OCI-LY1 (cell line): Measurements from ENCODE around the gene CCDC8.

Experiments used
- H2AFZ ChIP-seq: fragments of 200-600 bp; sonication (generic), shearing (Covaris generic); 2 replicates; pipeline ENCODE4 v1.6.0; 2014; ENCODE audit warnings: antibody characterized with exemption, mild to moderate bottlenecking, low read length
- H3F3A ChIP-seq: fragments of 200-600 bp; sonication (generic), shearing (Covaris generic); 2 replicates; pipeline ENCODE4 v1.6.0; 2014; ENCODE audit warnings: mild to moderate bottlenecking, antibody characterized with exemption, low read length, moderate library complexity; ENCODE audit not compliant: insufficient read depth
- H3K27ac ChIP-seq: fragments of 200-600 bp; sonication (generic); 2 replicates; pipeline ENCODE4 v1.5.1; 2014; ENCODE audit warnings: low read length, mixed run types, mild to moderate bottlenecking, low read depth; ENCODE audit not compliant: poor library complexity, severe bottlenecking
- H3K27me3 ChIP-seq: fragments of 200-600 bp; sonication (generic); 2 replicates; pipeline ENCODE4 v1.6.0; 2014; ENCODE audit warnings: antibody characterized with exemption, mild to moderate bottlenecking, low read length, moderate library complexity; ENCODE audit not compliant: insufficient read depth
- H3K36me3 ChIP-seq: fragments of 200-600 bp; sonication (generic); 2 replicates; pipeline ENCODE4 v1.6.1; 2014; ENCODE audit warnings: mild to moderate bottlenecking, antibody characterized with exemption, low read length, moderate library complexity, mixed read lengths; ENCODE audit not compliant: insufficient read depth
- H3K4me1 ChIP-seq: fragments of 200-600 bp; sonication (generic); 2 replicates; pipeline ENCODE4 v1.5.1; 2014; ENCODE audit warnings: mild to moderate bottlenecking, low read length, moderate library complexity; ENCODE audit not compliant: insufficient read depth, severe bottlenecking
- H3K4me2 ChIP-seq: fragments of 200-600 bp; sonication (generic), shearing (Covaris generic); 2 replicates; pipeline ENCODE4 v1.6.1; 2014; ENCODE audit warnings: low read length
- H3K4me3 ChIP-seq: fragments of 200-600 bp; sonication (generic); 2 replicates; pipeline ENCODE4 v1.5.1; 2014; ENCODE audit warnings: low read length, low read depth, mild to moderate bottlenecking, mixed read lengths; ENCODE audit not compliant: poor library complexity, severe bottlenecking
- H3K79me2 ChIP-seq: fragments of 200-600 bp; shearing (Covaris generic); 2 replicates; pipeline ENCODE4 v1.6.1; 2016; ENCODE audit warnings: mixed run types, low read length, mixed read lengths; ENCODE audit not compliant: insufficient read depth
- H3K9ac ChIP-seq: fragments of 200-600 bp; sonication (generic), shearing (Covaris generic); 2 replicates; pipeline ENCODE4 v1.6.1; 2014; ENCODE audit warnings: mild to moderate bottlenecking, low read length, mixed read lengths
- H3K9me2 ChIP-seq: fragments of 200-600 bp; sonication (generic), shearing (Covaris generic); 2 replicates; pipeline ENCODE4 v1.6.1; 2014; ENCODE audit warnings: low read depth, mild to moderate bottlenecking, low read length, mixed read lengths
- H3K9me3 ChIP-seq: fragments of 200-600 bp; shearing (Covaris generic); 2 replicates; pipeline ENCODE4 v1.6.1; 2014; ENCODE audit warnings: low read length, mixed read lengths
- H4K20me1 ChIP-seq: fragments of 200-600 bp; sonication (generic), shearing (Covaris generic); 2 replicates; pipeline ENCODE4 v1.6.0; 2016; ENCODE audit warnings: mild to moderate bottlenecking, low read length; ENCODE audit not compliant: insufficient read depth
- EZH2 ChIP-seq: fragments of 200-600 bp; sonication (generic), shearing (Covaris generic); IDR thresholded peaks from 2 replicates; pipeline ENCODE4 v1.8.0; 2017; ENCODE audit warnings: borderline replicate concordance, mixed run types, mild to moderate bottlenecking, antibody characterized with exemption, low read length, moderate library complexity, mixed read lengths
- TF ChIP-seq, protein P1 (sequence below): fragments of 200-600 bp; sonication (generic), shearing (Covaris generic); IDR thresholded peaks from 2 replicates; pipeline ENCODE4 v1.5.1; 2017; ENCODE audit warnings: mild to moderate bottlenecking, antibody characterized with exemption, low read length, moderate library complexity, mixed read lengths

CCDC8 gene

DNA sequence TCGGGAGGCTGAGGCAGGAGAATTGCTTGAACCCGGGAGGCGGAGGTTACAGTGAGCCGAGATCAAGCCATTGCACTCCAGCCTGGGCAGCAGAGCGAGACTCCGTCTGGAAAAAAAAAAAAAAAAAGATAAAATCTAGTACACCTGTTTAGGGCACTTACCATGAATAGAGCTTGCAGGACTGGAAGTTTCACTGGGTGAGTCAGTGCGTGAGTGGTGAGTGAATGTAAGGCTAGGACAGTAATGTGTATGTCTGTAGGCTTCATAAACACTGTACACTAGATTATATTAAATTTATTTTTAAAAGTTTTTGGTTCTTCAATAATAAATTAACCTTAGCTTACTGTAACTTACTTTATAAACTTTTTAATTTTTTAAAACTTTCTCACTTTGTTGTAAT lies 43.5 kb downstream of the CCDC8 start:
- Histone ChIP-seq H3K4me2 (no peak overlapping the region), H3K9ac (no peak overlapping the region), H2AFZ (no peak overlapping the region), H3F3A (no peaks in the 10 kb centered on the region; the same call in 1 of the 2 replicates), H3K36me3 (peaks cover 45% of the 10 kb centered on the region), H3K79me2 (peaks cover 5% of the 10 kb centered on the region; the same call in 1 of the 2 replicates), H3K9me3 (no peaks in the 10 kb centered on the region), H3K4me3 (no peak overlapping the region), H3K27ac (no peak overlapping the region), H3K9me2 (no peaks in the 10 kb centered on the region), H3K4me1 (peaks cover 17% of the 10 kb centered on the region), H3K27me3 (no peaks in the 10 kb centered on the region), H4K20me1 (no peaks in the 10 kb centered on the region)
- TF ChIP-seq, protein P1, sequence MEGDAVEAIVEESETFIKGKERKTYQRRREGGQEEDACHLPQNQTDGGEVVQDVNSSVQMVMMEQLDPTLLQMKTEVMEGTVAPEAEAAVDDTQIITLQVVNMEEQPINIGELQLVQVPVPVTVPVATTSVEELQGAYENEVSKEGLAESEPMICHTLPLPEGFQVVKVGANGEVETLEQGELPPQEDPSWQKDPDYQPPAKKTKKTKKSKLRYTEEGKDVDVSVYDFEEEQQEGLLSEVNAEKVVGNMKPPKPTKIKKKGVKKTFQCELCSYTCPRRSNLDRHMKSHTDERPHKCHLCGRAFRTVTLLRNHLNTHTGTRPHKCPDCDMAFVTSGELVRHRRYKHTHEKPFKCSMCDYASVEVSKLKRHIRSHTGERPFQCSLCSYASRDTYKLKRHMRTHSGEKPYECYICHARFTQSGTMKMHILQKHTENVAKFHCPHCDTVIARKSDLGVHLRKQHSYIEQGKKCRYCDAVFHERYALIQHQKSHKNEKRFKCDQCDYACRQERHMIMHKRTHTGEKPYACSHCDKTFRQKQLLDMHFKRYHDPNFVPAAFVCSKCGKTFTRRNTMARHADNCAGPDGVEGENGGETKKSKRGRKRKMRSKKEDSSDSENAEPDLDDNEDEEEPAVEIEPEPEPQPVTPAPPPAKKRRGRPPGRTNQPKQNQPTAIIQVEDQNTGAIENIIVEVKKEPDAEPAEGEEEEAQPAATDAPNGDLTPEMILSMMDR = no peak
- no peak for TF ChIP-seq EZH2

DNA sequence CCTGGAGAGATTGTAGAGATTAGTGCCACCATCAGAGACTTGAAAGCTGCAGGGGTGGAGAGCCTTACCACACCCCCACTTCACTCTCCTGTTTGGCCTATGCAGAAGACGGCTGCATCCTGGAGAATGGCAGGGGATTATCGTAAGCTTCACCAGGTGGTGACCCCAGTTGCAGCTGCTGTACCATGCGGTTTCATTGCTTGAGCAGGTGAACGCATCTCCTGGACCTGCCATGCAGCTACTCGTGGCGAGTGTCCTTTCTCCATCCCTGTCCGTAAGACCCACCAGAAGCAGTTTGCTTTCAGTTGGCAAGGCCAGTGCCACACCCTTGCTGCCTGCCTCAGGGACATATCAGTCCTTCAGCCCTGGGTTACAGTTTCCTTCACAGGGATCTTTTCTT lies 45.2 kb downstream of the CCDC8 start:
- H3K4me3 ChIP-seq = no peak overlapping the region
- H2AFZ ChIP-seq = no peak overlapping the region
- peaks cover 17% of the 10 kb centered on the region for H3K4me1 ChIP-seq
- no peaks in the 10 kb centered on the region for H4K20me1 ChIP-seq
- H3K9me2 ChIP-seq = no peaks in the 10 kb centered on the region
- H3K9ac ChIP-seq = no peak overlapping the region
- H3F3A ChIP-seq = no peaks in the 10 kb centered on the region; the same call in 1 of the 2 replicates
- no peaks in the 10 kb centered on the region for H3K9me3 ChIP-seq
- H3K27ac ChIP-seq = no peak overlapping the region
- no peaks in the 10 kb centered on the region for H3K27me3 ChIP-seq
- H3K36me3 ChIP-seq = peaks cover 59% of the 10 kb centered on the region
- TF ChIP-seq, protein P1 = no peak
- H3K79me2 ChIP-seq = peaks cover 5% of the 10 kb centered on the region
- H3K4me2 ChIP-seq = no peak overlapping the region

DNA sequence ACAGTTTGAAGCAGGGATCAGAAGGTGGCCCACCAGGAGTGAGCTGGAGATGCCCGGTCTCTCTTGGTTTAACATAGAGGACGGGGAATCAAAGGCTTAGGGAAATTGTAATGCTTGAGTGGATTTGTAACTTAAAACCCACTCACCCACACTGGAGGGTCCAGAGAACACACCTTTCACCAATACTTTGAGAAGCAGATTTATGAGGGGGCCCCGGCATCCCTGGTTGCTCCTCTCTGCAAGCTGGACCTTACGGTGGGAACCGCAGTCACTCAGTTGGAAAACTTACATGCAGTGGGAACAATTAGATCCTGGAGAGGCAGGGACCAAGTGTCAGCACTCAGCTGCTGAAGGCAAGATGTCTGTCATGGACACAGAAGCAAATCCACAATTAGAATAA lies 45.9 kb downstream of the CCDC8 start:
- Histone ChIP-seq H3K4me3 (no peak overlapping the region), H4K20me1 (no peaks in the 10 kb centered on the region), H3K9me2 (no peaks in the 10 kb centered on the region), H3K27me3 (no peaks in the 10 kb centered on the region), H2AFZ (no peak overlapping the region), H3K9ac (no peak overlapping the region), H3K4me2 (no peak overlapping the region), H3K79me2 (peaks cover 5% of the 10 kb centered on the region), H3K4me1 (peaks cover 17% of the 10 kb centered on the region), H3K36me3 (peaks cover 56% of the 10 kb centered on the region), H3K9me3 (no peaks in the 10 kb centered on the region), H3K27ac (no peak overlapping the region), H3F3A (no peaks in the 10 kb centered on the region; the same call in 1 of the 2 replicates)
- no peak for TF ChIP-seq EZH2
- TF ChIP-seq, protein P1 = no peak
